HG03521 (cell line): ENCODE data around the gene ABR.

Source experiments
- ATAC-seq: cut with Tn5 transposase; IDR thresholded peaks from one replicate; pipeline ENCODE4 v1.9.1; 2021; ENCODE audit warnings: mild to moderate bottlenecking, moderate library complexity; ENCODE audit not compliant: unreplicated experiment

The ABR gene

GRCh38 chr17:1036171-1036844, 143.5 kb downstream of the ABR start:
- no peak for ATAC-seq

- no peak for ATAC-seq
Measured at GRCh38 chr17:1035546-1036170, 144.1 kb downstream of the ABR start.

- ATAC-seq, result no peak
Measured at GRCh38 chr17:1034652-1035210, 145.1 kb downstream of the ABR start.

- ATAC-seq, result no peak
Measured at GRCh38 chr17:1033503-1033902, 146.3 kb downstream of the ABR start.

- no peak for ATAC-seq
Measured at GRCh38 chr17:1032391-1032790, 147.4 kb downstream of the ABR start.

- ATAC-seq, result no peak
Measured at GRCh38 chr17:1031711-1032110, 148.1 kb downstream of the ABR start.

GRCh38 chr17:1030684-1031532, 148.9 kb downstream of the ABR start:
- no peak for ATAC-seq

- no peak for ATAC-seq
Measured at GRCh38 chr17:1029922-1030644, 149.7 kb downstream of the ABR start.

- no peak for ATAC-seq
Measured at GRCh38 chr17:1029196-1029921, 150.4 kb downstream of the ABR start.

- ATAC-seq, result no peak
Measured at GRCh38 chr17:1027044-1027443, 152.7 kb downstream of the ABR start.

- ATAC-seq, result no peak
Measured at GRCh38 chr17:1026599-1026975, 153.2 kb downstream of the ABR start.

- no peak for ATAC-seq
Measured at GRCh38 chr17:1025733-1026598, 153.8 kb downstream of the ABR start.

GRCh38 chr17:1024076-1024475, 155.7 kb downstream of the ABR start:
- no peak for ATAC-seq

- no peak for ATAC-seq
Measured at GRCh38 chr17:1022278-1023024, 157.3 kb downstream of the ABR start.

- ATAC-seq, result no peak
Measured at GRCh38 chr17:1021147-1021546, 158.6 kb downstream of the ABR start.

- no peak for ATAC-seq
Measured at GRCh38 chr17:1019451-1019850, 160.3 kb downstream of the ABR start.

- no peak for ATAC-seq
Measured at GRCh38 chr17:1018547-1018946, 161.2 kb downstream of the ABR start.

GRCh38 chr17:1013729-1014090, 166.1 kb downstream of the ABR start:
- no peak for ATAC-seq
